Measurements from ENCODE around the gene ZNF467. TPM values are rescaled to one million over a fixed set of nuclear protein-coding genes. Genes with fewer than 3 reads are reported as not detected.

ZNF467 gene
- total RNA-seq, 1 donor, result 1.3 TPM

DNA sequence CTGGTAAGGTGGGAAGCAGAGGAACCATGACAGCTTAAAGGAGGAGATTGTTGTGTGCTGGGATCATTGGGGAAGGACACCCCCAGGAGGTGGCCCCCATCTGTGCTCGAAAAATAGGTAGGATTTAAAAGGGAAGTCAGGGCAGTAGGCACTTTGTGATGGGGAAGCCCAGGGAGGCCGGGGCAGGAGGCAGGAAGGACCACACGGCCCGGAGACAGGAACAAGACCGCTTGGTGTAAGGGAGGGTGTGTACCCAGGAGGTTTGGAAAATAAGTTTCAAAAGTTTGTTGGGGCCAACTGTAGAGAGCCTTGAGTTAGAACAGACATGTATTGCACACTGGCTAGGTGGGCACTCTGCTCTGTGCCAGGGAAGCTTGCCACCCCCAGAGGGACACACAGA, 20.7 kb downstream of the ZNF467 start:
- H3K4me3 ChIP-seq (ENCODE audit: low read depth, low read length), result no peak overlapping the region
- no peak for DNase-seq (ENCODE audit: low read depth)
- TF ChIP-seq, protein P1, sequence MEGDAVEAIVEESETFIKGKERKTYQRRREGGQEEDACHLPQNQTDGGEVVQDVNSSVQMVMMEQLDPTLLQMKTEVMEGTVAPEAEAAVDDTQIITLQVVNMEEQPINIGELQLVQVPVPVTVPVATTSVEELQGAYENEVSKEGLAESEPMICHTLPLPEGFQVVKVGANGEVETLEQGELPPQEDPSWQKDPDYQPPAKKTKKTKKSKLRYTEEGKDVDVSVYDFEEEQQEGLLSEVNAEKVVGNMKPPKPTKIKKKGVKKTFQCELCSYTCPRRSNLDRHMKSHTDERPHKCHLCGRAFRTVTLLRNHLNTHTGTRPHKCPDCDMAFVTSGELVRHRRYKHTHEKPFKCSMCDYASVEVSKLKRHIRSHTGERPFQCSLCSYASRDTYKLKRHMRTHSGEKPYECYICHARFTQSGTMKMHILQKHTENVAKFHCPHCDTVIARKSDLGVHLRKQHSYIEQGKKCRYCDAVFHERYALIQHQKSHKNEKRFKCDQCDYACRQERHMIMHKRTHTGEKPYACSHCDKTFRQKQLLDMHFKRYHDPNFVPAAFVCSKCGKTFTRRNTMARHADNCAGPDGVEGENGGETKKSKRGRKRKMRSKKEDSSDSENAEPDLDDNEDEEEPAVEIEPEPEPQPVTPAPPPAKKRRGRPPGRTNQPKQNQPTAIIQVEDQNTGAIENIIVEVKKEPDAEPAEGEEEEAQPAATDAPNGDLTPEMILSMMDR (IDR thresholded peaks at IDR 0.05; ENCODE audit: insufficient read depth, low read depth, low read length), result no peak

DNA sequence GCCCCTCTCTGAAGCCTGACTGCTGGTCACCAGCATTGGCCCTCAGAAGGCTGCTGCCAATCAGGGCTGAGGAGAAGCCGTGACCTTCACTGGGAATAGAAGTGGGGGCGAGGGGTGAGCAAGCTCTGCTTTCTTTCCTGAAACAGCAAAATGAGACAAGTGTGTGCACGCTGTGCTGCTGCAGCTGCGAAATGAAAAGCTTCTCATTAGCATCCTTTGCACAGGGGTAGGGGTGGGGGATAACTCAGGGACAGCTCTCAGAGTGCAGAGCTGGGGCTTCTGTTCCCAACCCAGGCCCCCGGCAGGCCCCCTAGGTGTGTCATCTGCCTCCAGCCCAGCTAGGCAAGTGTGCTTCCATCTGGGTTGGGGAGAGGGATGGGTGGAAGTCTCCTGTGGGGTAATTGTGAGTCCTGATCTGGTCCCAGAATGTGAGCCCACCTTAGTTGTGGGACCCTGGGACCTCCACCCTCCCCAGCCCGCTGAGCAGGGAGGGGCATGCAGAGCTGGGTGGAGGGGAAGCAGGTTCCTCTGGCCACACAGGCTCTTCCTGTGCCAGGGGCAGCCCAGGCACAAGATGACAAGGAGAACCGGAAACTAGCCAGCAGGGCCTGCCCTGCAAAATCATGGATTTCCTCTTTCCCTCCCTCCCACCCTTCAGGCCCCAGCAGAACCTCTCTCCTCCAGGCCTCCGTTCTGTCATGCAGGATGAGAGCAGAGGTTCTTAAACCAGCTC, 22.2 kb downstream of the ZNF467 start:
- no peak for DNase-seq (ENCODE audit: low read depth)

DNA sequence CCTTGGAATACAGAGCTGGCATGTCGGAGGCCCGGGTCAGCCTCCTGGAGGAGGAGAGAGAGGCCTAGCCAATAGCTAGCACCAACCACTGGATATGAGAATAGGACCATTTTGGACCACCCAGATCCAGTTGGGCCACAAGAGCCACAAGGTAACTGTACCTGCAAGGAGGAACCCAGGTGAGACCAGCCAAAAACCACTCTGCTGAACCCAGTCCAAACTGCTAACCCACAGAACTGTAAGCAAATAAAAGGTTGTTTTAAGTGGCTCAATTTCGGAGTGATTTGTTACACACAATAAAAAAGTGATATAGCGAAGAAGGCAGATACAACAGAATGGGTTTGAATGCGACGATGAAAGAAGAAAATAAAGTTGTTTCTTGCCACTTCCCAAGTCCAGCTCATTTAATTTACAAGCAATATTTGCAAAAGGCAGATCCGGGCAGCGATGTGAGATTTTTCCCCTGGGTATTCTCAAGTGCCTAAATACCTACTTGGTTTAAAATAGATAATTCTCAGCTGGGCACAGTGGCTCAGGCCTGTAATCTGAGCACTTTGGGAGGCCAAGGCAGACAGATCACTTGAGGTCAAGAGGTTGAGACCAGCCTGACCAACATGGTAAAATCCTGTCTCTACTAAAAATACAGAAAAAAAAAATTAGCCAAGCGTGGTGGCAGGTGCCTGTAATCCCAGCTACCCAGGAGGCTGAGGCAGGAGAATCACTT, 23.1 kb downstream of the ZNF467 start:
- H3K4me3 ChIP-seq (ENCODE audit: low read depth, low read length), result no peak overlapping the region
- DNase-seq (ENCODE audit: low read depth), result no peak
- TF ChIP-seq, protein P1 (IDR thresholded peaks at IDR 0.05; ENCODE audit: insufficient read depth, low read depth, low read length), result no peak

More for the DNA sequence above, 22.2 kb downstream of the ZNF467 start:
- no peak overlapping the region for H3K4me3 ChIP-seq (ENCODE audit: low read depth, low read length)
- TF ChIP-seq, protein P1 (IDR thresholded peaks at IDR 0.05; ENCODE audit: insufficient read depth, low read depth, low read length), result no peak

DNA sequence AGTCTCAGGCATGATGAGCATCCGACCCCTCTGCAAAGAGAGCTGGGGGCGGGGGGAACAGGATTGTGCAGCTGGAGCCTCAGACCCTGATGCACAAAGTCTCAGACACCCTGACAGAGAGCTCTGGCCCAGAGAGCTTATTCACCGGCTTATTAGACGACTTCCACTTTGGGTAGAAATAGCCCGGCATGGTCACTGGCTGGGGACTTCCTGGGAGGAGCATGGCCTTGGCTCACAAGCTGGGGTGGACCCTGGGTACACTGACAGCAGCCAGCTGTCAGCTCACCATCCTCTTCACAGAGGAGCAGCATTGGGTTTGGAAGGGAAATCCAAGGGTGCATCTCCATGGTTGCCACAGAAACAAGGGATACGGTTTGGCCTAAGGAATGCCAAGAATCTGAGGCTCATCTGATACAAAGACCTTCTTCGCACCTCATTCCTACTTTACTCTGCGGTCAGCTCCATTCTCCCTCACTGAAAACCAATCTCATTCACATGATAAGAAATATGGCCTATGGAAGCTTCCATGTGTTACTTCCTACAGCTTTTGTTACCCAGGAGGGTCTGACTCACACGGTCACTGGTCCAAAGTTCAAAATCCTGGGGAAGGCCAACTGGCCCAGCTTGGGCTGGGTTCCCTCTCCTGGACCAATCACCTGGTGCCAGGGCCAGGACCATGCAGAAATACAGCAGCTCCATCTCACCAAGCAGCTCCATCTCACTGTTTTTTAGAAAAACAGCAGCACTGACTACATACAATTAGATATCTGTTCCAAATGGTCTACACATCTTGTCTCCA, 25.1 kb downstream of the ZNF467 start:
- TF ChIP-seq, protein P1 (IDR thresholded peaks at IDR 0.05; ENCODE audit: insufficient read depth, low read depth, low read length), result no peak
- DNase-seq (ENCODE audit: low read depth), result no peak
- H3K4me3 ChIP-seq (ENCODE audit: low read depth, low read length), result no peak overlapping the region

DNA sequence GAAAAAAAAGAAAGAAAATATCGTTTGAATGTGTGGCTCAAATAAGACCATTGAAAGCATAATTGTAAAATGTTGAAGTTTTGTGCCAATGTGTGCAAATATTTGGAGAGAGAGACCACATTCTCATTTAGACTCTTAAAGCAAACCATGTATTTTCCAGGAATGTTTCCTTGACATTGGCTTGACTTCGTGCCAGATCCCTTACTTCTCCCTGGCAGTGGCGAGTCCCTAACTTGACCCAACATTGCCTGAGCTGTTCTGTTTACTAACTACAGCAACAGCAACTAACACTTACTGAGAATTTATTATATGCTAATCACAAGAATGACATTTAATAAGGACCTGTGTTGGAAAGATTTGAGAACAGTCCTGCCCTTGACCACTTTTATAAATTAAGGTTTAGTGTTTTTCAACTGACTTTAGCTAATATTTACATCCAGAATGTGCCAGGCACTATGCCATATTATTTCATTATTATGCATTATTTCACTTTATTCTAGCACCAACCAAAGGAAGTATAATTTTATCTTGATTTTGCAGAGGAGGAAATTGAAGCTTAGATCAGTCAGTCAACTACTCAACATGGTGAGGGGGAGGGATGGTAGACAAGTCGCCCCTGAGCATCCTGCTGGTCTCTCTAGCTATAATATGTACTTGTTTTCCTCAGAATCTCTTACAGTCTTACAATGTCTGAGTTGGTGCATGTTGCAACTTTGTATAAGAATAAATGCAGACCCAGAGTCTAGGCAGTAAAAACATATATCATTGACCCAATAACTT, 29.7 kb downstream of the ZNF467 start:
- H3K4me3 ChIP-seq (ENCODE audit: low read depth, low read length), result no peak overlapping the region
- no peak for DNase-seq (ENCODE audit: low read depth)
- TF ChIP-seq, protein P1 (IDR thresholded peaks at IDR 0.05; ENCODE audit: insufficient read depth, low read depth, low read length), result no peak

DNA sequence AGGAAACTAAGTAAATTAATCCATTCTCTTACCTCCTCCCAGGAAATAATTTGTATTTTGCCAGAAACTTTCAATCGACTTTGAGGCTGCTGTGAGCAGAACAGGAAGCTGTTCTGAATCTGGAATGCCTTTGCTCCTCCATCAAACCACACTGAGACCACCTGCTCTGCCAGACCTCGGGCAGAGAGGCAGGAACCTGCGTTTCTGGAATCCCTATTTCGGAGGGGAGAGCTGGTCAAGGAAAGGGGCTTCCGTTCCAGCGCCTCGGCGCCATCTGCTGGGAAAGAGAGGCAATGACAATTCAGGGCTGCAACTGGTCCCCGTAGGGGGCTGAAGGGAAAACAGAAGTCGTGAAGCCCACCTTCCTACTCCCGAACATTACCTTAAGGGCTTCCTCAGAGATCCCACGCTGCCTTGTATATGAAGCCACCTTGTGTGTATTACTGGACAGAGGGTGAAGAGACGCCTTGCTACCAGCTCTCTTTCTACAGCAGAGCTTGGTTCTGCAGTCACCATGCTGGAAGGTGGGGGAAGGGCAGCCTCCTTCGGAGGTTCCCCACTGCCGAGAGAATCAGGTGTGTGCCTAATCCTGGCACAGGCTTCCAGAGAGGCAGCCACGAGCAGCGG, 31.2 kb downstream of the ZNF467 start:
- H3K4me3 ChIP-seq (ENCODE audit: low read depth, low read length), result peak overlapping the region; percentile 28
- peak; percentile 55 for DNase-seq (ENCODE audit: low read depth)
- TF ChIP-seq, protein P1 (IDR thresholded peaks at IDR 0.05; ENCODE audit: insufficient read depth, low read depth, low read length), result peak; percentile 96

Data from fibroblast of villous mesenchyme (primary cell).